NCI-H146 treated with DMSO at 0.1 percent for 48 hours (cell line): ENCODE measurements around the gene BABAM2.
"Not testable (repeated sequence)": the region's sequence is repeated elsewhere in the genome, so short reads cannot be mapped to it uniquely, and the experiment has no call there.

Experiments
- DNase-seq: peaks from one replicate; lab custom pipeline; 2025; ENCODE audit not compliant: unreplicated experiment; lab: John Stamatoyannopoulos, UW

BABAM2 gene

GRCh38 chr2:27972311-27972710 lies 81.8 kb downstream of the BABAM2 start:
- DNase-seq: no peak

GRCh38 chr2:27973592-27973991 lies 83.1 kb downstream of the BABAM2 start:
- no peak for DNase-seq

- no peak for DNase-seq
Measured at GRCh38 chr2:27976308-27976707, 85.8 kb downstream of the BABAM2 start.

- DNase-seq: no peak
Measured at GRCh38 chr2:27977731-27978312, 87.3 kb downstream of the BABAM2 start.

GRCh38 chr2:27978761-27979160 lies 88.2 kb downstream of the BABAM2 start:
- DNase-seq: not testable (repeated sequence)

GRCh38 chr2:27980242-27980641 lies 89.7 kb downstream of the BABAM2 start:
- no peak for DNase-seq

- DNase-seq: no peak
Measured at GRCh38 chr2:27984153-27984552, 93.6 kb downstream of the BABAM2 start.

GRCh38 chr2:27988306-27988705 lies 97.8 kb downstream of the BABAM2 start:
- no peak for DNase-seq

GRCh38 chr2:27988718-27989117 lies 98.2 kb downstream of the BABAM2 start:
- no peak for DNase-seq

GRCh38 chr2:27989149-27989548 lies 98.6 kb downstream of the BABAM2 start:
- DNase-seq: no peak

GRCh38 chr2:27990030-27990590 lies 99.6 kb downstream of the BABAM2 start:
- DNase-seq: no peak

- DNase-seq: no peak
Measured at GRCh38 chr2:27991146-27991545, 100.6 kb downstream of the BABAM2 start.

- no peak for DNase-seq
Measured at GRCh38 chr2:27992787-27993401, 102.4 kb downstream of the BABAM2 start.

- DNase-seq: no peak
Measured at GRCh38 chr2:27993402-27993787, 102.9 kb downstream of the BABAM2 start.

GRCh38 chr2:27993950-27994728 lies 103.6 kb downstream of the BABAM2 start:
- DNase-seq: no peak

- no peak for DNase-seq
Measured at GRCh38 chr2:27996156-27996922, 105.8 kb downstream of the BABAM2 start.

GRCh38 chr2:28000287-28000686 lies 109.8 kb downstream of the BABAM2 start:
- no peak for DNase-seq

- DNase-seq: no peak
Measured at GRCh38 chr2:28002181-28002580, 111.7 kb downstream of the BABAM2 start.

GRCh38 chr2:28004086-28004485 lies 113.6 kb downstream of the BABAM2 start:
- DNase-seq: no peak

GRCh38 chr2:28009732-28010131 lies 119.2 kb downstream of the BABAM2 start:
- DNase-seq: no peak

- DNase-seq: no peak
Measured at GRCh38 chr2:28011322-28011737, 120.8 kb downstream of the BABAM2 start.
